GM18499 (cell line): ENCODE results near the gene LDB2.
"Not testable (repeated sequence)": the region's sequence is repeated elsewhere in the genome, so short reads cannot be mapped to it uniquely, and the experiment has no call there.

Source experiments
- ATAC-seq: cut with Tn5 transposase; IDR thresholded peaks from one replicate; pipeline ENCODE4 v1.9.1; 2021; ENCODE audit warnings: moderate number of reproducible peaks; ENCODE audit not compliant: insufficient read depth, unreplicated experiment

Gene LDB2

DNA sequence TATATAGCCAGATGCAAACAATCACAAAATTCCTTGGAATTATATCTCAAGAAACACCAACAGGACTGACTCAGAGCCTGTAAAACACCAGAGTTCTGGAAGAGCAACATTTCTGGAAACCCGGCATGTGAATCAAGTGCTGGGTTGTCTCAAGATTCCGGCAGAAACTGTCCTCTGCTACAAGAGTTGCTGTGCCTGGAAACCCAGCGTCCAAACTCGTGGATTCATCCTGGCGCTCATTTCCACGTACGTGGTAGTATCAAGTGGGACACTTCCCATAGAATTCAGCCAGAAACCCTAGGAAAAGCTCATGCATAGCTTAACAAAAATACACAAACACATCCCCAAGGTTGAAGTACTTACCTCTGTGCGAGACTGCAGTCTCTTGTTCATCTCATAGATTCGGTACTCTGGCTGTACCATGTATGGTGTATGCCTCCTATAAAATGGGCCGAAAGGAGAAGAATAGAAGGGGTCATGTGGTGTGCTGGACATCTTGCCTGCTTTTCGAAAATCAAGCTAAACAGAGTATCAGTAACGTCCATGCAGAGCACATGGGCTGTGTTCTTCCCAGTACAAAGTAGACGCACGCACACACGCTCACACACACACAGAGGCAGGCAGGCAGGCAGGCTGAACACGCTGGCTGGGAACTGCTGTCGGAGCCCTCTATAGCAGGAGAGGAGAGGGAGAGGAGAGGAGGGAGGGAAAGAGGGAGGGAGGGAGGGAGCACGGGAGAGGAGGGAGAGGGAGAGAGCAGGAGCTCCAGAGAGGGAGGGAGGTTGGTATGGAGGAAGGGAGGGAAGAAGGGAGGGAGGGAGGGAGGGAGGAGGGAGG lies at the start of gene LDB2:
TSS of gene LDB2 (minus strand) at position 655 of the 837 bp plus-strand sequence.
- no peak for ATAC-seq

DNA sequence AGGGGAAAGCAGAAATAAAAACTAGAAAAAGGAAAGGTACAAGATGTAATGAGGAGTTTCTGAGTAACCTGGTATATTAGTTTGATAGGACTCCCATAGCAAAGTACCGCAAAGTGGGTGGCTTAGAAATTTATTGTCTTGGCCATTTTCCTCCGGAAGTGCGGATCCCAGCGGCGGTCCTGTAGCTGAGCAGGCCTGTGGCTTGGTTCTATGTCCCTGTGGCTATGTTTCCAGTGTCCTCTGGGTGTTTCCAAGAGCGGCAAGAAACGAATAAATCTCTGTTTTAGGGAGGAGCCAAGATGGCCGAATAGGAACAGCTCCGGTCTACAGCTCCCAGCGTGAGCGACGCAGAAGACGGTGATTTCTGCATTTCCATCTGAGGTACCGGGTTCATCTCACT lies 44.0 kb upstream of the LDB2 start:
- ATAC-seq, result no peak

DNA sequence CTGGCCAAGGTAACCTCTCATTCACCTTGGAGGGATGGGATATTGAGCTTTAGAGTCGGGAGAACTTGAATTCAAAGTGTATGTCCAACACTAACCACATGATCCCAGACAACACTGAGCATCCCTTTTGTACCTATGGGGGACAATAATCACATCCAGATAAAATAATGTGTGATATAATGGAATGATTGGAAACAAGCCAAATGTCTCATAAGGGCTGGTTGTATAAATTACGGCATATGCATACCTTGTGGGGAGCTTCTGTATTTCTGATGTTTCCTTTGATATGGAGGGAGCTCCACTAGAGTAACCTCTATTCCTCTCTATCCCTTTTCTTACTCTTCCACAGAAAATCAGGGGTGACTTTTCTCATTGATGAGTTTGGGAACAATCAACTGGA lies 40.7 kb upstream of the LDB2 start:
- ATAC-seq, result no peak

DNA sequence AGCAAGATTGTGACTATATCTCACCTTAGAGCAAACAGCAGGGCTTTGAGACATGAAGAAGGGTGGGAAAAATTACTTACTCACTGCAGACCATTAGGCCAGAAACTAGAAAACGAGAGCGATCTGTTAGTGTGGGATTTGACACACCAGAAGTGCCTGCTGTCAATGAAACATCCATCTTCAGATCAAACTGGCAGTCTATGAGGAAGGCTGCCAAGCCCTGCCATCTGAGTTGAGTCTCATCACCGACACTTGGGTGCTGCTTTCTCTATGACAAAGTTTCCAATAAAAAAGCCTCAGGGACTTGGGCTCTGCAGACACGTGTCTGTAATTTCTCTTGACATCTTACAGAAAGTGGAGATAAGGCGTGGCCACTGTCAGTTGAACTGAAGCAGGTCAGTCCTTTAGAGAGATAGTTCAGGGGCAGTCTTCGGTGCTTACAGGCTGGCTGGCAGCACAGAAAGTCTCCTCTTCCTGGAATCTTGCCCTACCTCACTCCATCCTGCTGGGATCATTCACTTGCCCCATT lies 40.1 kb upstream of the LDB2 start:
- ATAC-seq, result no peak

DNA sequence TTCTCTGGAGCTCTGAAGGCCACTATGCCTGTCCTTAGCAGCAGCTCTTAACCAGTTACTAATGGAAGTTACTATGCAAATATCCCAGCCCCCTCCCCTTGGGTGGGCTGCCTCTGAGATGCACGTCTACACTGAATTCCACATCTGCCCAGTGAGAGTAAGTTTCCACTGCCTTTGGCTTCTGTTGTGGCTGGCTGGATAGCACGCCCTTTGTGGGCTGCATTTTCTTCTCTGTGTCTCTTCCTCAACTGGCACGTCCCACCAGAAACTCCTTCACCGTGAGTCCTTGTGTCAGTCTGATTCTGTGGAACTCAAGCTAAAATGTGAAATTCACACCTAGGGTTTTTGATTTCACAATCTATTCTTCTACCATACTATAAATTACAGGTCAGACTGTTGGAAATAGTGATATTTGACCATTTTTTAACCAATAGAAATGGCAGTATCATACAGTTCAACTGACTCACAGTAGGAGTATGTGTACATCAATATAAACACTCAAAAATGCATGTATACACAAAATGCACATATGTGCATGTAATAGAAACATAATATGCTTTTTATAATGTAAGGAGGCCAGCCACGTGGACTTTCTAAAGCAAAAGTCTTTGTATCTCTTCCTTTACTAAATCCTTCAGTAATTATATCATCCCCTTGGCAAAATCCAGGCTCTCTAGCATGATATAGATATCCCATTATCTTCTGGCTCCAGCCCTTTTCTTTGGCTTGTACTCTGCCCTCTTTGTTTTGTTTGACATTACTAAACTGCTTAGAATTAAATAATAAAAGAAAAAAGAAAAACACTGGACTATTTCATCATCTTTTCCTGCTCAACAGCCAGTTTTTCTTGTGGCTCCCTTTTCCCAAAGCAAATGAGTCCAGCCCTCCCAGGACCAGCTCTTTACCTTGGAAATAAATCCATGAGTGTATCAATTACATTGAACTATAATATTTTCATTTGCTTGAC lies 33.2 kb upstream of the LDB2 start:
- ATAC-seq, result no peak

DNA sequence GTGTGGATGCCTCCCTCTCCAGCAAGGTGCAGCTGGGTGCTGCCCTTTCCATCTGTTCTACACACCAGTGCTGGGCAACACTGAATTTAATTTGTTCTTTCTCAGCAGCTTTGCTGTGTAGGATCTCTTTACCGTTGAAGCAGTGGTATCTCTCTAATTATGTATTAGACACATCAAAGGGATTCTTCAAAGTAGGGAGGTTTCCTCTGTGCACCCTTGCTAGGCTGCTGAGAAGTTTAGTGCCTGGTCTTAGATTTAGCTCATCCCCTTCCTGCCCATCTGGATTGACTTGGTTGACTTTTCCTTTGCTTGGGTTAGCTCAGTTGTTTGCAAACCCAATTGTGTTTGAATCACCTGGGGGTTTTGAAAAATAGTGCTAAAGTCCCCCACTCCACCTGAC lies 27.8 kb upstream of the LDB2 start:
- ATAC-seq, result no peak

DNA sequence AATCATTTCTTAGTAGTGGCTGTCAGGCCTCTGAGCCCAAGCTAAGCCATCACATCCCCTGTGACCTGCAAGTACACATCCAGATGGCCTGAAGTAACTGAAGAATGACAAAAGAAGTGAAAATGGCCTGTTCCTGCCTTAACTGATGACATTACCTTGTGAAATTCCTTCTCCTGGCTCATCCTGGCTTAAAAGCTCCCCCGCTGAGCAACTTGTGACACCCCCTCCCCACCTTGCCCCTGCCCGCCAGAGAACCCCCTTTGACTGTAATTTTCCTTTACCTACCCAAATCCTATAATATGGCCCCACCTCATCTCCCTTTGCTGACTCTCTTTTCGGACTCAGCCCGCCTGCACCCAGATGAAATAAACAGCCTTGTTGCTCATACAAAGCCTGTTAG lies 20.3 kb upstream of the LDB2 start:
- not testable (repeated sequence) for ATAC-seq

DNA sequence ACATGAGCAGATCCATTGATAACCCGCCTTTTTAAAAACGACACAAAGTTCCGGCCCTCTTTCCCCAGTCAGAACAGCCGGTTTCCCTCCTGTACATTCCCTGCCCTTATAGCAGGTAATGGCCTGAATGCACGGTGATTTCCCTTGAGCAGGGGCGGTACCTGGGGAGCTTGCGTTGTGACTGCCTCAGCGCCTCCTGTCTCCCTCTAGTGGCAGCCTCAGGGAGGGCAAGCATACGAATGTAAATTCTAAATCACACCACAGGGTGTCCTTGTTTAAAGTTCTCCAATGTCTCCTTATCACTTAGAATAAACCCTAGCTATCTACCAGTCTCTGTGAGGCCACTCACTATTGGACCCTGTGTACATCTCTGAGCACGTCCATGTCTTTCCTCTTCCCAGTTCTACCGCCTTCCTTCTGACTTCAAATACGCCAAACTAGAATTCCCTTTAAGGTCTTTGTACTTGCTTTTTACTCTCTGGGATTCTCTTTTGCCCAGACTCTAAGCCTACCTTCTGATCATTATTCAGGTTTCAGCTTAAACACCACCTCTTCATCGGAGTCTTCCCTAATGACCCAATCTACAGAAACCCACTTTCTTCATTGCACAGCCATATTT lies 18.4 kb upstream of the LDB2 start:
- ATAC-seq, result peak; percentile 95

DNA sequence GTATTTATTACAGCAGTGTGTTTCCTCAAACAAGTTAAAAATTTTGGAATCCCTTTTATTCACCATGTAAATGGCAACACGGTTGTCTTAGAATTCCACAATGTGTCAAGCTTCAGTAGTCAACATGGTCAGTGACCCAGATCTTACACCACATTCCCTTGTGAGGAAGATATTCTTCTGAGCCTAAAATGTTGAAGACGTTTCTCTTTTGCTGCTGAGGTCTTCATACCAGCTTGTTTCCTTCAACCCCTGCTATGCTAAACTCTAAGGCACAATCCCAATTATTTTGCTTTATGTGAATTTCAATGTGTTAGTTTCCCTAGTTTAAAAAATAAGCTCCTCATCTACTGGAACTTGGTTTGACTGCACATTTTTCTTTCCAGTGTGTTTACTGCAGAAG lies 17.6 kb upstream of the LDB2 start:
- no peak for ATAC-seq

DNA sequence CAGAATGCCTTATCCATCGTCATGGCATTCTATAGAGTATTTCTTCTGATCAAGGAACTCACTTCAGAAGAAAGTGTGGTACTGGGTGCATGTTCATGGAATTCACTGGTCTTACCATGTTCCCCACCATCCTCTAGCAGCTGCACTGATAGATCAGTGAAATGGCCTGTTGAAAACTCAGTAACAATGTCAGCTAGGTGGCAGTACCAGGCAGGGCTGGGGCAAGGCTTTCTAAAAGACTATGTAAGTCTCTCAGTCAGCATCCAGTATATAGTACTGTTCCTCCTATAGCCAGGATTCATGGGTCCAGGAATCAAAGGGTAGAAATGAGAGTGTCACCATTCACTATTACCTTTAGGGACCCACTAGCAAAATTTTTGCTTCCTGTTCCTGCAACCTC lies 15.8 kb upstream of the LDB2 start:
- no peak for ATAC-seq

DNA sequence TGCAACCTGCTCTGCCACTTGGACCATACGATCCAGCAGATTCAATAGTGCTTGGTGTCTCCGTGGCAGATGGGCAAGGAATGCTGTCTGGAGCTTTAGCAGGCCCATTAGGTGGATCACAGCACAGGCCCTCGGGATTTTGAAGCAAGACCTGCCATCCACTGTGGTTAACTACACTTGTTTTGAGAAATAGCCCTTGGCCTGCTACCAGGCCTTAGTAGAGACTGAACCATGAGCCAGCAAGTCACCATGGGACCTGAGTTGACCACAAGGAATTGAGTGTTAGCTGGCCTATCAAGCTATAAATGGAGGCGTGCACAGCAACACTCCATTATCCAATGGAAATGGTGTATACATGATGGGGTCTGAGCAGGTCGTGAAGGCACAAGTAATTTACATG lies 14.5 kb upstream of the LDB2 start:
- ATAC-seq, result no peak

DNA sequence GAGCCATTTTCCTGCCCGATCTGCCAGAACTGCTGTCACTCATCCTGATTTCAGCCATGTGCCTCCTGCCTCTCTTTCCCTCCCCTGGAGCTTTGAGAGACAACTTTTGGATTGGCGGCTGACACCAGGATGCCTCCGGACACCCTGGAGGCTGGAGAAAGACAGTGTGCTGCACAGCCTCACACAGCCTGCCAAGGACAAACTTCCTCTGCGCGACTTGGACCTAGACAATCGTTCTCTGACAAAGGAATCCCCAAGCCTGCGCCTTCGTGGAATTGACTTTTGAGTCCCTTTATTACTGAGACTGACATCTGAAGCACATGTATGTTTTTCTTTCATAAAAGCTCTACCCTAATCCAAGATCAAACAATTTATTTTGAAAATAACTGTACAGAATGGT lies 10.8 kb upstream of the LDB2 start:
- no peak for ATAC-seq

DNA sequence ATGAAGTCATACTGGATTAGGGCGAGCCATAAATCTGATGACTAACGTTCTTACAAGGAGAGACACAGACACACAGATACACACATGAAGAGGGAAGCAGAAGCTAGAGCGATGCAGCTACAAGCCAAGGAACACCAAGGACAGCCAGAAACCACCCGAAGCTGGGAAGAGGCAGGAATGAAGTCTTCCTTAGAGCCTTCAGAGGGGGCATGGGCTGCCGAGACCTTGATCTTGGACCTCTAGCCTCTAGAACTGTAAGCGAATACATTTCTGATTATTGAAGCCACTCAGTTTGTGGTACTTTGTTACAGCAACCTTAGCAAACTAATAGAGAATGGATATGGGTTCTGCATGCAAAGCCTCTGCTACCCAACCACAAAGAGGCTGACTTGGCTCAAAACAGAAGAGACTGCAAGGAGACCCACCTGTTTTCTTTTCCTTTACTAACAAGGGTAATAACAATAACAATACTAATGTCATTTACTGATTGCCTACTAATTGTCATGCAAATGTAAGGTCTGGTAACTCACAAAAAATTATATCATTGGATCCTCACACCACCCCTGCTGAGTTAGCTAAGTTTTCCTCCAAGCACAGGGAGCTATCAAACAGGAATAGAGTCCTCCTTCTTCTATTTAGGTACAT lies 10.1 kb upstream of the LDB2 start:
- no peak for ATAC-seq

DNA sequence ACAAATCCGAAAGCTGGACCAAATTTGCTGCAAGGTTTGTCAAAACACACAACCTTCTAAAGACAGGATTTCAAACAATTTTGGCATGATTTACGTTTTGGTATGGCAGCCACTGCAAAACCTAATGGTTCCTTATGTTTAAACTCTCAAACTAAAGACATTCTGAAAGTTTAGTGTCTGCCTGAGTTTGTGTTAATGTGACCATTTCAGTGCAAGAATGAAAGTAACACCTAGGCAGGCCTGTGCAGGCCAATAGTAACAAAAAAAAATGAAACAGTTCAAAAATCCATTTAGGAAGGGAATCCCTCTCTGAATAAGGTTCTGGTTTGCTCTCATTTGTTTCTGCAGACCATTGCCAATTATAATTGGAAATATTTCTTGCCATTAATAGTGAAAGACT lies 1.9 kb upstream of the LDB2 start:
- no peak for ATAC-seq

DNA sequence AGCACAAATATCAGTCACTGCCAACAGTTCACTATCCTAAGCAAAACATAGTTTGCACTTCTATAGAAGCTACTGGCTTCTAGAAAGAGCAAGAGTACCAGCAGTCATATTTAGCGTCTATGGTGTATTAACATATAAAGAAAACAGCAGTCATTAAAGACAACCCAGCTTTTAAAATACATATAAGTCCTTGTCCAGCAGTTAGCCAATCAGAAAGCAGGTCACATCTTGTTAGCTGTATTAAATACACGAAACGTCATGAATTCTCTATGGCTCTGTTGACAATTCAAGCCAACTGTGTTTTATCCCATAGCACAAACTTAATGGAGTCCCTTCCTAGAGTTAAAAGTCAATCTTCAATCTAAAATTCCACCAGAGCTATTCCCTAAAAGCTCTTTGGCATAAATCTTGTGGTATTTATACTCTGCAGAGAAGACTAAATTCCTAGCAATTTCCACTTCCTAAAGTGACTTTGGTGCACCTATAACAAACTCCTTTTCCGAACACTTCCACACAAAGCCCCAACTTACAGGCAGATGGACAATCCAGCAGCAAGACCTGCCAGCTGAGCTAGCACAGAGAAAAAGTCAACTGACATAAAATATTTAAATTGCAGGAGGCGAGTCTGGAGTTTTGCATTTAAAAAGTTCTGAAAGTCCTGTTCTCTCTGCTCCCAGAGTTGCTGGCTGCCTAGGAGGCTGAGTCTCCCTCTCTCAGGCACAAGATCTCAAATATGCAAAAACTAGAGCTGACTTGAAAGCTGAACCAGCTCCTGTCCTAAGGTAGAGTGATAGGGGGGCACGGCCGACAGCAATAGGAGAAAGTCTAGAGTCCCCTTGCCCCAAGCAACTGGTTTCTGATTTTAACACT lies 1.3 kb downstream of the LDB2 start:
- ATAC-seq, result no peak

DNA sequence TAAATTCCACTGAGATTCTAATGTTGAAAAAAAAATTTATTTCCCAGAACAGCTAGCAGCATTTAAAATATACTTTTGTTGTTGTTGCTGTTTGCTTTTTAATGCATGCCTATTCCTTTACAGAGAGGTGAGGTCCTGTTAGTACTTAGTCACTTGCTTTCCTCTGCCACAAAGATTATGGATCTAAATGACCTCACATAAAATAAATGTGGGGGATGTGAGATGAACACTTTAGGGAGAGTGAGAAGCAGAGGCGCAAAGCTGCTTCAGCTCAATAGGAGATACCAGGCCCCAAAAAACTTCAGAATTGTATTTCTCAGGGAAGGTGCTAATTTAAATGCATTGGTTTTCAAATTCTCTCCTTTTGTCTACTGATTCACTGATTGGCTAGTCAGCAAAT lies 4.0 kb downstream of the LDB2 start:
- ATAC-seq, result no peak

DNA sequence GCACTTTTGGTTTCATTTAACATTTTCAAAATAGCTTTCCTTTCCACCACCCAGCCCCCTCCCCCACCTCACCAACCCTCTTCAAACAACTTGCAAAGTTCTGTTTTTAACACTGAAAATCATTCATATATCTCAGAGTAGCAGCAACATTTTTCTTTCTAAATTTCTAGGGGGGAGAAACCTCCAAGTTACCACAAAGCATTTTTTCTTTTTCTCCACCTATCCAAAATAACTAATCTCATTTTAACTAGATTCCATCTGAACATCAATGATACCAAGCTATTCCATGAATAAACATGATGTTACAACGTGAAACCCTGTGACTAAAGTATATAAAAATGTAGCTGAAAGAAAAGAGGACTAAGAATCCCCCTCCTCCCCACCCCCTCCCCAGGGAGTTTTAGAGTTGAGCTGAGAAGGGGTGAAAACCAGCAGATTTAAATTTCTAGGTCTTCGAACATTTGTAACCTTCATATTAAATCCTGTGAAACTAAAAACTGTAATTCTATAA lies 5.2 kb downstream of the LDB2 start:
- no peak for ATAC-seq

DNA sequence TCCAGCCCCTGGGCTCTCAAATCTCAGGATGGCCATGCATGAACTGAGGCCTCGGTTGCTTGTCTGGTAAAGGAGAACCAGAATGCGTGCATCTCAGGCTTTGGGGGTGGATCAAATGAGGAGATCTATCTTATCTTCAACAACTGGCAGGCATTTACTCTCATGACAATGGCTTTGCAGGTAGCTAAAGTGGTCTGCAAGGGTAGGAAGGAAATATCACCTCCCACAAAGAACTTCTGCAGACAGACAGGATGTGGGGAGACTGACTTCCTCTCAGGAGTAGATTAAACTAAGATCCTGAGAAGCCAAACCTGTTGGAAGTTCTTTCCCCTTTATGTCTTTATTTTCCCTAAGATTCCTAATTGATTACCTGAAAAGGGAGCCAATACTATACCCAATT lies 7.8 kb downstream of the LDB2 start:
- no peak for ATAC-seq

DNA sequence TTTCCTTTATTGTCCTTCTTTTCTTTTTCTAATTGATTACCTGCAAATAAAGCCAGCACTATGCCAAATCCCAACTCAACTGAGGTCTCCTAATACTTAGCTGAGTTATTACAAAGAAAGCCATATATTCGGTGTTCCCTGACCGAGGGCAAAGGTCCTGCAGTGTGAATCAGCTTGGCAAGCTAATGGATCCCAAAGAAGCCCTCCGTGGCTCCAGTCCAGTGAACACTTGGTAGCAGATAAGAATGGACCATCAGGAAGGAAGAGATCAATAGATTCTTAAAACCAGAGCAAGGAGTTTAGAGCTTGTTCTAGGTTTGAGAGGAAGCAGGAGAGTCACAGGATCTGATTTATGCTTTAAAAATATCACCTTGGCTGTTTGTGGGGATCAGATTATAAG lies 8.5 kb downstream of the LDB2 start:
- ATAC-seq, result no peak
